IMR-90 (cell line): ENCODE data around the gene MAST3.

Source experiments
- BHLHE40 ChIP-seq: fragments of 150-350 bp; IDR thresholded peaks from 2 replicates; pipeline ENCODE4 v1.6.1; 2016; ENCODE audit warnings: mild to moderate bottlenecking, low read depth, low read length
- CEBPB ChIP-seq: IDR thresholded peaks from 2 replicates; pipeline ENCODE4 v1.6.1; 2012; ENCODE audit warnings: low read depth, low read length, improper control_type of control experiment
- FOS ChIP-seq: fragments of 150-350 bp; IDR thresholded peaks from 2 replicates; pipeline ENCODE4 v1.6.1; 2016; ENCODE audit warnings: low read depth, low read length
- MAZ ChIP-seq: IDR thresholded peaks from 2 replicates; pipeline ENCODE4 v1.6.1; 2012; ENCODE audit warnings: low read depth, mild to moderate bottlenecking, low read length, improper control_type of control experiment, moderate library complexity, borderline replicate concordance
- NFE2L2 ChIP-seq: fragments of 150-350 bp; IDR thresholded peaks from 2 replicates; pipeline ENCODE4 v1.6.1; 2016; ENCODE audit warnings: low read depth, mild to moderate bottlenecking, low read length
- POLR2A ChIP-seq: IDR thresholded peaks from 2 replicates; pipeline ENCODE4 v1.6.1; 2012; ENCODE audit warnings: mild to moderate bottlenecking, low read depth, low read length
- RAD21 ChIP-seq: IDR thresholded peaks from 2 replicates; pipeline ENCODE4 v1.6.1; 2012; ENCODE audit warnings: low read length, improper control_type of control experiment
- RCOR1 ChIP-seq: IDR thresholded peaks from 2 replicates; pipeline ENCODE4 v1.6.1; 2012; ENCODE audit warnings: mild to moderate bottlenecking, low read length, improper control_type of control experiment; ENCODE audit not compliant: insufficient replicate concordance
- RFX5 ChIP-seq: IDR thresholded peaks from 2 replicates; pipeline ENCODE4 v1.8.0; 2012; ENCODE audit warnings: low read depth, mild to moderate bottlenecking, low read length, moderate library complexity
- SMC3 ChIP-seq: fragments of 150-350 bp; IDR thresholded peaks from 2 replicates; pipeline ENCODE4 v1.6.1; 2016; ENCODE audit warnings: low read depth, mild to moderate bottlenecking, antibody characterized with exemption, low read length, moderate library complexity
- TF ChIP-seq, protein P1 (sequence below): conservative IDR thresholded peaks from 2 replicates; pipeline ENCODE4 v1.5.1; 2012; ENCODE audit warnings: mild to moderate bottlenecking, low read depth, low read length, improper control_type of control experiment
- TF ChIP-seq, protein P2 (sequence below): fragments of 150-350 bp; IDR thresholded peaks from 2 replicates; pipeline ENCODE4 v1.6.1; 2017; ENCODE audit warnings: mild to moderate bottlenecking, antibody characterized with exemption, low read length, low read depth
- TF ChIP-seq, protein P3 (sequence below): fragments of 150-350 bp; IDR thresholded peaks from 2 replicates; pipeline ENCODE4 v1.6.1; 2016; ENCODE audit warnings: low read depth, mild to moderate bottlenecking, low read length, moderate library complexity, borderline replicate concordance

DNA sequence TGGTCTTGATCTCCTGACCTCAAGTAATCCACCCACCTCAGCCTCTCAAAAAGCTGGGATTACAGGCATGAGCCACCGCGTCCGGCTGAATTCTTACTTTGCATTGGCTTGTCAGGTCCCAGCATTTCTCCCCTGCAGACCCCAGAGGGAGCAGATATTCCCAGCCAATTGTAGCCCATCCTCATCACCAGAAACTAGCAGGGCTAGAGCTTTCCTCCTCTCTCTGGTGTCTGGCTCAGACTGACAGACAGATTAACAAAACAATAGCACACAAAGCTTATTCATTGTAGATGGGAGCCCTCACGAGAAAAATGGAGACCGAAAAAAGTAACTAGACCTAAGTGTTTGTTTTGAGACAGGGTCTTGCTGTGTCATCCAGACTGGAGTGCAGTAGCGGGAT, 88.0 kb downstream of the MAST3 start:
- no peak for TF ChIP-seq POLR2A
- TF ChIP-seq, protein P1, sequence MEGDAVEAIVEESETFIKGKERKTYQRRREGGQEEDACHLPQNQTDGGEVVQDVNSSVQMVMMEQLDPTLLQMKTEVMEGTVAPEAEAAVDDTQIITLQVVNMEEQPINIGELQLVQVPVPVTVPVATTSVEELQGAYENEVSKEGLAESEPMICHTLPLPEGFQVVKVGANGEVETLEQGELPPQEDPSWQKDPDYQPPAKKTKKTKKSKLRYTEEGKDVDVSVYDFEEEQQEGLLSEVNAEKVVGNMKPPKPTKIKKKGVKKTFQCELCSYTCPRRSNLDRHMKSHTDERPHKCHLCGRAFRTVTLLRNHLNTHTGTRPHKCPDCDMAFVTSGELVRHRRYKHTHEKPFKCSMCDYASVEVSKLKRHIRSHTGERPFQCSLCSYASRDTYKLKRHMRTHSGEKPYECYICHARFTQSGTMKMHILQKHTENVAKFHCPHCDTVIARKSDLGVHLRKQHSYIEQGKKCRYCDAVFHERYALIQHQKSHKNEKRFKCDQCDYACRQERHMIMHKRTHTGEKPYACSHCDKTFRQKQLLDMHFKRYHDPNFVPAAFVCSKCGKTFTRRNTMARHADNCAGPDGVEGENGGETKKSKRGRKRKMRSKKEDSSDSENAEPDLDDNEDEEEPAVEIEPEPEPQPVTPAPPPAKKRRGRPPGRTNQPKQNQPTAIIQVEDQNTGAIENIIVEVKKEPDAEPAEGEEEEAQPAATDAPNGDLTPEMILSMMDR = no peak
- TF ChIP-seq RFX5 = no peak
- no peak for TF ChIP-seq RAD21
- TF ChIP-seq CEBPB = no peak
- TF ChIP-seq RCOR1 = no peak
- no peak for TF ChIP-seq BHLHE40
- TF ChIP-seq, protein P2, sequence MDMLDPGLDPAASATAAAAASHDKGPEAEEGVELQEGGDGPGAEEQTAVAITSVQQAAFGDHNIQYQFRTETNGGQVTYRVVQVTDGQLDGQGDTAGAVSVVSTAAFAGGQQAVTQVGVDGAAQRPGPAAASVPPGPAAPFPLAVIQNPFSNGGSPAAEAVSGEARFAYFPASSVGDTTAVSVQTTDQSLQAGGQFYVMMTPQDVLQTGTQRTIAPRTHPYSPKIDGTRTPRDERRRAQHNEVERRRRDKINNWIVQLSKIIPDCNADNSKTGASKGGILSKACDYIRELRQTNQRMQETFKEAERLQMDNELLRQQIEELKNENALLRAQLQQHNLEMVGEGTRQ = no peak
- TF ChIP-seq SMC3 = no peak
- TF ChIP-seq, protein P3, sequence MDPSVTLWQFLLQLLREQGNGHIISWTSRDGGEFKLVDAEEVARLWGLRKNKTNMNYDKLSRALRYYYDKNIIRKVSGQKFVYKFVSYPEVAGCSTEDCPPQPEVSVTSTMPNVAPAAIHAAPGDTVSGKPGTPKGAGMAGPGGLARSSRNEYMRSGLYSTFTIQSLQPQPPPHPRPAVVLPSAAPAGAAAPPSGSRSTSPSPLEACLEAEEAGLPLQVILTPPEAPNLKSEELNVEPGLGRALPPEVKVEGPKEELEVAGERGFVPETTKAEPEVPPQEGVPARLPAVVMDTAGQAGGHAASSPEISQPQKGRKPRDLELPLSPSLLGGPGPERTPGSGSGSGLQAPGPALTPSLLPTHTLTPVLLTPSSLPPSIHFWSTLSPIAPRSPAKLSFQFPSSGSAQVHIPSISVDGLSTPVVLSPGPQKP = no peak
- no peak for TF ChIP-seq FOS
- no peak for TF ChIP-seq MAZ
- TF ChIP-seq NFE2L2 = no peak
